Smooth muscle cell of the coronary artery (primary cell): ENCODE results near the gene ZNF141. TPM values are rescaled to one million over a fixed set of nuclear protein-coding genes. Genes with fewer than 3 reads are reported as not detected.

ENCODE experiments used
- total RNA-seq: library from RNA; depleted of rRNA; stranded (reverse); fragments of >200 nt; gene quantifications from 2 replicates; pipeline ENCODE4 v1.2.3, GENCODE V29; 2014; ENCODE audit warnings: low replicate concordance

The ZNF141 gene
- 4.0 and 5.9 TPM in 2 replicates for total RNA-seq

GRCh38 chr4:337143-337931 is at the start of gene ZNF141:
Gene ZNF141 (plus strand): TSS chr4:337814. CDS start chr4:337984, 170 bp downstream.

DNA sequence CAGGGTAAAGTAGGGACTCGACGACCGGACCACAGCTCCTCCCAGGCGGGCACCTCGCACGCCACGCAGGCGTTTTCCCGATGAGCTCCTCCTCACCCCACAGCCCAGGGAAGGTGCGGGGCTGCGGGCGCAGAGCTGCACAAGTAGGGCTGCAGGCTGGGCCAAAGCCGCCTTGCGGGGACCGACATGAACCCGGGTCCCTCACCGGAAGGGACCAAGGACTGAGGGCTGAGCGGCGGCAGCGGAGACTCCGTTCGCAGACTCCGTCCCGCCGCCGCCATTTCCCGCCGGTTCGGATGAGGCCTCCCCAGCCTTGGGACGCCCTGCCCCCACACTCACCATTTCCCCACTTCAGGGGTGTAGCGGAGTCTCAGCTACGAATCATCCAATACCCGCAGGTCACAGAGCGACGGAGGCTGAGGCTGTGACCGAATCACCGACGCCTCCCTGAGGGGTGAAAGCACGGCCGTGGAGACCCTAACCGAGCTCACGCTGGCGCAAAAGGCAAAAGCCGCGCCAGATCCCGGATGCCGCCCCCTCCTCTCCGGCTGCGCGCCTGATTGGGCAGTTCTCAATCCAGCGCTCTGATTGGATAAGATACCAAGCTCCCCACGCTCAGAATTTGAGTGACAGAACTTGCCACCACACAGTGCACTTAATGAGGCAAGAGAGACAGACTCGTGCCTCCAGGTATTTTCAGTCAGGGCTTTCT is 32.5 kb upstream of the ZNF141 start, which contains the start of gene ZNF732:
ZNF732 (minus strand) TSS at position 506 of the 712 bp plus-strand sequence; CDS start at position 342, 164 bp downstream.

Other genes starting within 250 kb of the ZNF141 start
- gene ZNF718, start 213.3 kb upstream of the ZNF141 start, total RNA-seq: 3.2 and 3.6 TPM in 2 replicates
- gene ZNF732, start 32.3 kb upstream of the ZNF141 start, total RNA-seq: 0.30 TPM in 1 of 2 replicates, not detected in the other
- 9.0 and 12.9 TPM in 2 replicates for gene ZNF721, start 161.3 kb downstream of the ZNF141 start, total RNA-seq
- gene PIGG, start 161.4 kb downstream of the ZNF141 start, total RNA-seq: 41.0 and 49.5 TPM in 2 replicates
- not detected in 2 replicates for gene TMEM271, start 238.5 kb downstream of the ZNF141 start, total RNA-seq